H1 (cell line): ENCODE data around the gene OR6Q1. TPM values are rescaled to one million over a fixed set of nuclear protein-coding genes. Genes with fewer than 3 reads are reported as not detected.

ENCODE experiments used
- RBBP5 ChIP-seq: IDR thresholded peaks from 2 replicates; pipeline ENCODE4 v1.7.1; 2012; ENCODE audit warnings: low read depth, mild to moderate bottlenecking, inconsistent platforms, low read length, moderate library complexity, borderline replicate concordance
- polyA plus RNA-seq, 7 experiments: library from polyadenylated mRNA; depleted of rRNA in 3 of 7; stranded (reverse) in 5 of 7; unstranded in 2 of 7; fragments of >200 nt in 5 of 7; fragments of 200-250 nt in 2 of 7; gene quantifications; 1 replicate in 5 of 7; 2 replicates in 1 of 7; 4 replicates in 1 of 7; pipeline versions ENCODE4 v1.2.1 to v1.2.3, GENCODE V29; 2011 to 2013; ENCODE audit warnings: missing spikeins in 2 of 7, mixed read lengths in 2 of 7
- total RNA-seq: library from RNA; stranded (reverse); fragmentation: NEBNext Ultra II Directional; extraction: Animal tissue kit (Norgen Biotek cat#: 25700); gene quantifications from 2 replicates; pipeline ENCODE4 v1.2.1, GENCODE V29; 2021

OR6Q1 gene
- total and polyA plus RNA-seq, 2 of the 8 experiments (the other 6 are each of a cell fraction or from before 2014, with no cell fraction given), result not detected

DNA sequence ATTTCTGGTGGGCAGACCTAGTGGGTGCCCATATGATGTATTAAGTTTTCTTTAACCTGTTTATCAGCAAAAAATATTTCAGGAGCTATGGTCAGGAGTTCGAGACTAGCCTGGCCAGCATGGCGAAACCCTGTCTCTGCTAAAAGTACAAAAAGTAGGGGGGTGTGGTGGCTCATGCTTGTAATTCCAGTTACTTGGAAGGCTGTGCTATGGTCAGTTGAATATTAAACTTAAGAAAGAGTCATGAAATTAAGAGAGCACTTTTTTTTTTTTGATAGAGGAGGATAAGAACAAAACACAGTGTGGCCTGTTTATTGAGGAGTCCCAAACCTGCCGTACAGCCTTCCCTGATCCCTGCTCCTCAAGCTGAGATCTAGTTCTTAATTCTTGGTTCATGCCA, 29.8 kb downstream of the OR6Q1 start (continued):
- no peak for TF ChIP-seq RBBP5
- TF ChIP-seq, all 59 proteins: peak for 0
